NB4 (cell line): ENCODE results near the gene PHF11.

ENCODE experiments used
- DNase-seq: peaks from one replicate; pipeline ENCODE4 v3.0.0; 2010; ENCODE audit warnings: low read depth
- H3K4me3 ChIP-seq: one replicate; pipeline ENCODE4 v1.5.1; 2011; ENCODE audit warnings: mild to moderate bottlenecking, low read depth, low read length, moderate library complexity
- CTCF ChIP-seq: IDR thresholded peaks from one replicate; pipeline ENCODE4 v1.5.1; 2012; ENCODE audit warnings: low read depth, low read length
- MAX ChIP-seq: IDR thresholded peaks from 2 replicates; pipeline ENCODE4 v1.6.1; 2011; ENCODE audit warnings: low read depth, low read length
- MYC ChIP-seq: IDR thresholded peaks from 2 replicates; pipeline ENCODE4 v1.6.1; 2011; ENCODE audit warnings: low read depth, low read length
- POLR2A ChIP-seq: IDR thresholded peaks from 2 replicates; pipeline ENCODE4 v1.6.1; 2011; ENCODE audit warnings: mild to moderate bottlenecking; ENCODE audit not compliant: insufficient read length; ENCODE audit errors: extremely low read depth

Gene PHF11

GRCh38 chr13:49499889-49500660 is 4.3 kb downstream of the PHF11 start:
- no peak for DNase-seq
- no peak overlapping the region for H3K4me3 ChIP-seq
- TF ChIP-seq MYC (no peak), MAX (no peak), CTCF (no peak), POLR2A (no peak)

GRCh38 chr13:49502954-49503353 is 7.2 kb downstream of the PHF11 start:
- H3K4me3 ChIP-seq = no peak overlapping the region
- TF ChIP-seq MYC (no peak), POLR2A (no peak), MAX (no peak), CTCF (no peak)
- no peak for DNase-seq

GRCh38 chr13:49503951-49504350 is 8.2 kb downstream of the PHF11 start:
- no peak for TF ChIP-seq CTCF
- no peak for TF ChIP-seq POLR2A
- no peak for TF ChIP-seq MYC
- no peak for TF ChIP-seq MAX
- DNase-seq = no peak
- H3K4me3 ChIP-seq = no peak overlapping the region

- no peak for DNase-seq
- no peak overlapping the region for H3K4me3 ChIP-seq
- TF ChIP-seq POLR2A (no peak), MAX (no peak), MYC (no peak), CTCF (no peak)
These were observed 16.8 kb downstream of the PHF11 start for GRCh38 chr13:49512578-49512977.

GRCh38 chr13:49516467-49516866 is 20.7 kb downstream of the PHF11 start:
- no peak for DNase-seq
- TF ChIP-seq CTCF (no peak), MAX (no peak), POLR2A (no peak)

More at GRCh38 chr13:49516467-49516866, 20.7 kb downstream of the PHF11 start:
- H3K4me3 ChIP-seq = no peak overlapping the region
